SK-N-SH treated with all-trans-retinoic acid at 6 μM for 48 hours (cell line): ENCODE results near the gene RFPL4A.
"Not testable (repeated sequence)": the region's sequence is repeated elsewhere in the genome, so short reads cannot be mapped to it uniquely, and the experiment has no call there.

Experiments
- ATAC-seq: fragments of 200-7000 bp; cut with Tn5 transposase; 3 replicates; pipeline ENCODE4 v1.9.1; 2020; ENCODE audit warnings: mild to moderate bottlenecking, moderate library complexity
- ARNTL ChIP-seq: fragments of 450-650 bp; formaldehyde crosslinking; IDR thresholded peaks from 2 replicates; pipeline ENCODE4 v1.5.0; 2020; ENCODE audit warnings: low read depth, mild to moderate bottlenecking, moderate library complexity, borderline replicate concordance
- BACH2 ChIP-seq: fragments of 250-450 bp; sonication (Bioruptor Pico); IDR thresholded peaks from 2 replicates; pipeline ENCODE4 v1.9.0; 2021; ENCODE audit warnings: mild to moderate bottlenecking, borderline replicate concordance
- ESRRG ChIP-seq: fragments of 250-450 bp; sonication (Bioruptor Pico); IDR thresholded peaks from 2 replicates; pipeline ENCODE4 v1.6.1; 2021; ENCODE audit warnings: mild to moderate bottlenecking
- GLIS3 ChIP-seq: fragments of 250-450 bp; sonication (Bioruptor Pico); IDR thresholded peaks from 2 replicates; pipeline ENCODE4 v1.5.0; 2020; ENCODE audit warnings: mild to moderate bottlenecking, moderate library complexity
- ISL1 ChIP-seq: fragments of 250-450 bp; sonication (Bioruptor Pico); IDR thresholded peaks from 2 replicates; pipeline ENCODE4 v2.1.2; 2022; ENCODE audit warnings: mild to moderate bottlenecking, moderate library complexity
- OSR1 ChIP-seq: fragments of 250-450 bp; sonication (Bioruptor Pico); IDR thresholded peaks from 2 replicates; pipeline ENCODE4 v1.8.0; 2022; ENCODE audit warnings: moderate library complexity, mild to moderate bottlenecking, inconsistent platforms
- PPARA ChIP-seq: fragments of 250-450 bp; sonication (Bioruptor Pico); IDR thresholded peaks from 2 replicates; pipeline ENCODE4 v1.5.0; 2020; ENCODE audit warnings: mild to moderate bottlenecking, borderline replicate concordance
- RARB ChIP-seq: fragments of 250-450 bp; sonication (Bioruptor Pico); IDR thresholded peaks from 2 replicates; pipeline ENCODE4 v1.8.0; 2021; ENCODE audit warnings: mild to moderate bottlenecking, moderate library complexity
- SNAI2 ChIP-seq: fragments of 250-450 bp; sonication (Bioruptor Pico); IDR thresholded peaks from 2 replicates; pipeline ENCODE4 v1.5.0; 2020; ENCODE audit warnings: mild to moderate bottlenecking, moderate library complexity
- TCF4 ChIP-seq: fragments of 250-450 bp; sonication (Bioruptor Pico); IDR thresholded peaks from 2 replicates; pipeline ENCODE4 v1.8.0; 2021; ENCODE audit warnings: mild to moderate bottlenecking, moderate library complexity, borderline replicate concordance
- TOX ChIP-seq: fragments of 250-450 bp; sonication (Bioruptor Pico); IDR thresholded peaks from 2 replicates; pipeline ENCODE4 v1.8.0; 2021; ENCODE audit warnings: mild to moderate bottlenecking, moderate library complexity, borderline replicate concordance
- ZC3H10 ChIP-seq: fragments of 250-450 bp; sonication (Bioruptor Pico); IDR thresholded peaks from 2 replicates; pipeline ENCODE4 v1.5.1; 2021; ENCODE audit warnings: mild to moderate bottlenecking, moderate library complexity
- ZFP3 ChIP-seq: fragments of 250-450 bp; sonication (Bioruptor Pico); IDR thresholded peaks from 2 replicates; pipeline ENCODE4 v1.5.0; 2020; ENCODE audit warnings: mild to moderate bottlenecking, moderate library complexity
- ZFP30 ChIP-seq: fragments of 450-650 bp; formaldehyde crosslinking; IDR thresholded peaks from 2 replicates; pipeline ENCODE4 v1.5.0; 2022; ENCODE audit warnings: mild to moderate bottlenecking, moderate library complexity
- ZNF565 ChIP-seq: fragments of 450-650 bp; formaldehyde crosslinking; conservative IDR thresholded peaks from 2 replicates; pipeline ENCODE4 v1.5.0; 2020; ENCODE audit warnings: low read depth, mild to moderate bottlenecking, moderate library complexity
- ZNF70 ChIP-seq: fragments of 450-650 bp; formaldehyde crosslinking; IDR thresholded peaks from 2 replicates; pipeline ENCODE4 v1.5.0; 2020; ENCODE audit warnings: mild to moderate bottlenecking, moderate library complexity
- ZNF8 ChIP-seq: fragments of 450-650 bp; formaldehyde crosslinking; IDR thresholded peaks from 2 replicates; pipeline ENCODE4 v1.5.0; 2020; ENCODE audit warnings: mild to moderate bottlenecking, moderate library complexity
- TF ChIP-seq, protein P1 (sequence below): fragments of 250-450 bp; sonication (Bioruptor Pico); IDR thresholded peaks from 2 replicates; pipeline ENCODE4 v1.8.0; 2021; ENCODE audit warnings: low read depth, mild to moderate bottlenecking, moderate library complexity, borderline replicate concordance
- TF ChIP-seq, protein P2 (sequence below): fragments of 250-450 bp; sonication (Bioruptor Pico); IDR thresholded peaks from 2 replicates; pipeline ENCODE4 v1.5.1; 2021; ENCODE audit warnings: mild to moderate bottlenecking, moderate library complexity
- TF ChIP-seq, protein P3 (sequence below): fragments of 250-450 bp; sonication (Bioruptor Pico); IDR thresholded peaks from 2 replicates; pipeline ENCODE4 v1.5.1; 2020; ENCODE audit warnings: low read depth, mild to moderate bottlenecking, moderate library complexity
- TF ChIP-seq, protein P4 (sequence below): fragments of 250-450 bp; sonication (Bioruptor Pico); IDR thresholded peaks from 2 replicates; pipeline ENCODE4 v1.5.0; 2020; ENCODE audit warnings: mild to moderate bottlenecking, moderate library complexity

RFPL4A gene

DNA sequence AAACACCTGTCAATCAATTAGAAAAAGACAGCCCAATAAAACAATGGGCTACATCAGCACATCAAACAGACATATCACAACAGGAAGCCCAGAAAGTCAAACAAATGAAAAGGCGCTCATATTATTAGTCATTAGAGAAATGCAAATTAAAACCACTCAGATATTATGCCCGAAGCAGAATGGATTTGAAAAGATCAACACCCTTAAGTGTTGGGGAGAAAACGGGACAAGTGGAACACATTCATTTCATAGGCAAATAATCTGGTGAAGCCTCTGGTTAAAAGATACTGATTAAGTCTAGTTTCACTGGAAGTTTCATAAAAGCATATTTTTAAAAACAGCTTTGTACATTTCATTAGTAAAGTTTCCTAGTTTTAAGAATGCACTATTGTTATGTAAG lies 38.1 kb upstream of the RFPL4A start:
- no peak for ATAC-seq
- no peak for TF ChIP-seq TCF4 (CRISPR knock-in tag)
- no peak for TF ChIP-seq ZNF70 (CRISPR knock-in tag)
- no peak for TF ChIP-seq BACH2 (CRISPR knock-in tag)
- no peak for TF ChIP-seq ZFP30 (CRISPR knock-in tag)
- TF ChIP-seq TOX (CRISPR knock-in tag): no peak

DNA sequence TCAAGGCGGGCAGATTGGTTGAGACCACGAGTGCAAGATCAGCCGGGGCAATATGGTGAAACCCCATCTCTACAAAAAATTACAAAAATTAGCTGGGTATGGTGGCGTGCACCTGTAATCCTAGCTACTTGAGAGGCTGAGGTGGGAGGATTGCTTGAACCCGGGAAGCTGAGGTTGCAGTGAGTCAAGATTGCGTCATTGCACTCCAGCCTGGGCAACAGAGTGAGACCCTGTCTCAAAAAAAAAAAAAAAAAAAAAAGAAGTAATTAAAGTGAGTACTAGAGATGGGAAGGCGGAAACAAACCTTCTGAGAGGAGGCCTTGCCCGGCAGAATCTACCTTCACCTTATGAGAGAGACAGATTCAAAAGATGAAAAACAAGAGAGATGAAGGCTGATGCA lies 35.4 kb upstream of the RFPL4A start:
- ATAC-seq: no peak
- TF ChIP-seq ZFP3 (CRISPR knock-in tag) (no peak), ESRRG (no peak)
- TF ChIP-seq, protein P1, sequence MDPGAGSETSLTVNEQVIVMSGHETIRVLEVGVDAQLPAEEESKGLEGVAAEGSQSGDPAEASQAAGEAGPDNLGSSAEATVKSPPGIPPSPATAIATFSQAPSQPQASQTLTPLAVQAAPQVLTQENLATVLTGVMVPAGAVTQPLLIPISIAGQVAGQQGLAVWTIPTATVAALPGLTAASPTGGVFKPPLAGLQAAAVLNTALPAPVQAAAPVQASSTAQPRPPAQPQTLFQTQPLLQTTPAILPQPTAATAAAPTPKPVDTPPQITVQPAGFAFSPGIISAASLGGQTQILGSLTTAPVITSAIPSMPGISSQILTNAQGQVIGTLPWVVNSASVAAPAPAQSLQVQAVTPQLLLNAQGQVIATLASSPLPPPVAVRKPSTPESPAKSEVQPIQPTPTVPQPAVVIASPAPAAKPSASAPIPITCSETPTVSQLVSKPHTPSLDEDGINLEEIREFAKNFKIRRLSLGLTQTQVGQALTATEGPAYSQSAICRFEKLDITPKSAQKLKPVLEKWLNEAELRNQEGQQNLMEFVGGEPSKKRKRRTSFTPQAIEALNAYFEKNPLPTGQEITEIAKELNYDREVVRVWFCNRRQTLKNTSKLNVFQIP (CRISPR knock-in tag): no peak

DNA sequence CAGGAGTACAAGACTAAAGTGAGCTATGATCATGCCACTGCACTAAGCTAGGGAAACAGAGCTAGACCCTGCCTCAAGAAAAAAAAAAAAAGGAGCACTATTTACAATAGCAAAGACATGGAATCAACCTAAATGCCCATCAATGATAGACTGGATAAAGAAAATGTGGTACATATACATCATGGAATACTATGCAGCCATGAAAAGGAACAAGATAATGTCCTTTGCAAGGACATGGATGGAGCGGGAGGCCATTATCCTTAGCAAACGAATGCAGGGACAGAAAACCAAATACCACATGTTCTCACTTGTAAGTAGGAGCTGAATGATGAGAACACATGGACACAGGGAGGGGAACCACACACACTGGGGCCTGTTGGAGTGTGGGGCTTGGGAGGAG lies 28.5 kb upstream of the RFPL4A start:
- not testable (repeated sequence) for ATAC-seq

DNA sequence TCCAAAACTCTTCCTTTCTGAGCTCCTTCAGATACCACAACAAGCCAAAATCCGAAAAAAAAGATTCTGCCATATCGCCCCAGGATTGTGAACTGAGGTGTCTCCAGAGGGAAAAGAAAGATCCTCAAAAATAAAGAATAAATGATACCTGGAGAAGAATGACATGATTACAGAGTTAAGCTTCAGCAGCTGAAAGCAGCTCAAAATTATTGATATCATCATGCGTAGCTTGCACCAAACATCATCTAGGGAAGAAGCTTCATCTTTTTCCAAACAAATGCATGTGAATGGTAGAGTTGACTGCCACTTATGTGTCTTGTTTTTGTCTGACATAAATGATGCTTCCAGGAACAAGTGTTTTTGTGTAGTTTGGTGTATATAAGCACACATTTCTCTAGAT lies 20.6 kb upstream of the RFPL4A start, which contains the start of gene NLRP9:
Gene NLRP9, minus strand, starts transcription at position 101 of the 400 bp plus-strand sequence. Its CDS starts 28 bp downstream, at position 73.
- ATAC-seq: no peak
- TF ChIP-seq, protein P2, sequence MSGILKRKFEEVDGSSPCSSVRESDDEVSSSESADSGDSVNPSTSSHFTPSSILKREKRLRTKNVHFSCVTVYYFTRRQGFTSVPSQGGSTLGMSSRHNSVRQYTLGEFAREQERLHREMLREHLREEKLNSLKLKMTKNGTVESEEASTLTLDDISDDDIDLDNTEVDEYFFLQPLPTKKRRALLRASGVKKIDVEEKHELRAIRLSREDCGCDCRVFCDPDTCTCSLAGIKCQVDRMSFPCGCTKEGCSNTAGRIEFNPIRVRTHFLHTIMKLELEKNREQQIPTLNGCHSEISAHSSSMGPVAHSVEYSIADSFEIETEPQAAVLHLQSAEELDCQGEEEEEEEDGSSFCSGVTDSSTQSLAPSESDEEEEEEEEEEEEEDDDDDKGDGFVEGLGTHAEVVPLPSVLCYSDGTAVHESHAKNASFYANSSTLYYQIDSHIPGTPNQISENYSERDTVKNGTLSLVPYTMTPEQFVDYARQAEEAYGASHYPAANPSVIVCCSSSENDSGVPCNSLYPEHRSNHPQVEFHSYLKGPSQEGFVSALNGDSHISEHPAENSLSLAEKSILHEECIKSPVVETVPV (CRISPR knock-in tag): no peak
- no peak for TF ChIP-seq ZNF565
- TF ChIP-seq ZFP3 (CRISPR knock-in tag): no peak
- no peak for TF ChIP-seq RARB
- no peak for TF ChIP-seq TCF4 (CRISPR knock-in tag)
- TF ChIP-seq, protein P3, sequence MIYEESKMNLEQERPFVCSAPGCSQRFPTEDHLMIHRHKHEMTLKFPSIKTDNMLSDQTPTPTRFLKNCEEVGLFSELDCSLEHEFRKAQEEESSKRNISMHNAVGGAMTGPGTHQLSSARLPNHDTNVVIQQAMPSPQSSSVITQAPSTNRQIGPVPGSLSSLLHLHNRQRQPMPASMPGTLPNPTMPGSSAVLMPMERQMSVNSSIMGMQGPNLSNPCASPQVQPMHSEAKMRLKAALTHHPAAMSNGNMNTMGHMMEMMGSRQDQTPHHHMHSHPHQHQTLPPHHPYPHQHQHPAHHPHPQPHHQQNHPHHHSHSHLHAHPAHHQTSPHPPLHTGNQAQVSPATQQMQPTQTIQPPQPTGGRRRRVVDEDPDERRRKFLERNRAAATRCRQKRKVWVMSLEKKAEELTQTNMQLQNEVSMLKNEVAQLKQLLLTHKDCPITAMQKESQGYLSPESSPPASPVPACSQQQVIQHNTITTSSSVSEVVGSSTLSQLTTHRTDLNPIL: no peak
- no peak for TF ChIP-seq ZNF70 (CRISPR knock-in tag)
- no peak for TF ChIP-seq GLIS3 (CRISPR knock-in tag)
- TF ChIP-seq OSR1 (CRISPR knock-in tag): no peak
- no peak for TF ChIP-seq PPARA (CRISPR knock-in tag)
- TF ChIP-seq ESRRG: no peak
- no peak for TF ChIP-seq ZC3H10 (CRISPR knock-in tag)
- TF ChIP-seq BACH2 (CRISPR knock-in tag): no peak
- TF ChIP-seq ARNTL (CRISPR knock-in tag): no peak
- no peak for TF ChIP-seq SNAI2
- TF ChIP-seq ZFP30 (CRISPR knock-in tag): no peak
- no peak for TF ChIP-seq TOX (CRISPR knock-in tag)
- TF ChIP-seq, protein P1 (CRISPR knock-in tag): no peak
- no peak for TF ChIP-seq ISL1
- TF ChIP-seq, all 23 proteins: peak for 0

DNA sequence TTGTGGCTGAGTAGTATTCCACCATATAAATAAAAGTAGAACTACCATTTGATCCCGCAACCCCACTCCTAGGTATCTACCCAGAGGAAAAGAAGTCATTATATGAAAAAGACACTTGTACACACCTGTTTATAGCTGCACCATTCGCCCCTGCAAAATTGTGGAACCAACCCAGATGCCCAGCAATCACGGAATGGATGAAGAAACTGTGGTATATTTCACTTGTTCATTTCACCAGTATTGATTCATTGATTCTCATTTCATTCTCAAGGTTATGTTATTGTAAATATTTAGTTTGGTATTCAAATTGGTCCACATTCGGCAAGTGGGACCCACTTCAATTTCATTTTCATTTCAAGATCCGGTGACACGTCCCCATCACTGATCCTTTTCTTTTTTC lies 8.2 kb upstream of the RFPL4A start:
- no peak for ATAC-seq
- no peak for TF ChIP-seq TCF4 (CRISPR knock-in tag)
- TF ChIP-seq ISL1: no peak
- no peak for TF ChIP-seq ZFP30 (CRISPR knock-in tag)
- TF ChIP-seq ZNF70 (CRISPR knock-in tag): no peak
- TF ChIP-seq, protein P4, sequence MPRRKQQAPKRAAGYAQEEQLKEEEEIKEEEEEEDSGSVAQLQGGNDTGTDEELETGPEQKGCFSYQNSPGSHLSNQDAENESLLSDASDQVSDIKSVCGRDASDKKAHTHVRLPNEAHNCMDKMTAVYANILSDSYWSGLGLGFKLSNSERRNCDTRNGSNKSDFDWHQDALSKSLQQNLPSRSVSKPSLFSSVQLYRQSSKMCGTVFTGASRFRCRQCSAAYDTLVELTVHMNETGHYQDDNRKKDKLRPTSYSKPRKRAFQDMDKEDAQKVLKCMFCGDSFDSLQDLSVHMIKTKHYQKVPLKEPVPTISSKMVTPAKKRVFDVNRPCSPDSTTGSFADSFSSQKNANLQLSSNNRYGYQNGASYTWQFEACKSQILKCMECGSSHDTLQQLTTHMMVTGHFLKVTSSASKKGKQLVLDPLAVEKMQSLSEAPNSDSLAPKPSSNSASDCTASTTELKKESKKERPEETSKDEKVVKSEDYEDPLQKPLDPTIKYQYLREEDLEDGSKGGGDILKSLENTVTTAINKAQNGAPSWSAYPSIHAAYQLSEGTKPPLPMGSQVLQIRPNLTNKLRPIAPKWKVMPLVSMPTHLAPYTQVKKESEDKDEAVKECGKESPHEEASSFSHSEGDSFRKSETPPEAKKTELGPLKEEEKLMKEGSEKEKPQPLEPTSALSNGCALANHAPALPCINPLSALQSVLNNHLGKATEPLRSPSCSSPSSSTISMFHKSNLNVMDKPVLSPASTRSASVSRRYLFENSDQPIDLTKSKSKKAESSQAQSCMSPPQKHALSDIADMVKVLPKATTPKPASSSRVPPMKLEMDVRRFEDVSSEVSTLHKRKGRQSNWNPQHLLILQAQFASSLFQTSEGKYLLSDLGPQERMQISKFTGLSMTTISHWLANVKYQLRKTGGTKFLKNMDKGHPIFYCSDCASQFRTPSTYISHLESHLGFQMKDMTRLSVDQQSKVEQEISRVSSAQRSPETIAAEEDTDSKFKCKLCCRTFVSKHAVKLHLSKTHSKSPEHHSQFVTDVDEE (CRISPR knock-in tag): no peak
- TF ChIP-seq, protein P1 (CRISPR knock-in tag): no peak
- no peak for TF ChIP-seq OSR1 (CRISPR knock-in tag)
- TF ChIP-seq, protein P3: no peak
- no peak for TF ChIP-seq BACH2 (CRISPR knock-in tag)
- TF ChIP-seq RARB: no peak
- no peak for TF ChIP-seq ZNF565
- TF ChIP-seq ZNF8 (CRISPR knock-in tag): no peak
- TF ChIP-seq PPARA (CRISPR knock-in tag): no peak
- no peak for TF ChIP-seq ZFP3 (CRISPR knock-in tag)
